B cell (primary cell): ENCODE measurements around the gene NPR3. TPM values are rescaled to one million over a fixed set of nuclear protein-coding genes. Genes with fewer than 3 reads are reported as not detected.

ENCODE experiments used
- ATAC-seq: fragments of 200-7000 bp; cut with Tn5 transposase; one replicate; pipeline ENCODE4 v1.10.0; 2021; ENCODE audit warnings: low read depth, mild to moderate bottlenecking, moderate number of reproducible peaks, moderate library complexity
- CTCF ChIA-PET: fragments of 350-600 bp; sonication (Branson Sonifier 250); formaldehyde crosslinking; loops from one replicate; lab custom pipeline; 2021; ENCODE audit warnings: antibody characterized with exemption, inconsistent platforms; lab: Charles Lee
- POLR2A ChIA-PET: fragments of 350-600 bp; sonication (Branson Sonifier 250); formaldehyde crosslinking; loops from one replicate; lab custom pipeline; 2021; ENCODE audit warnings: antibody characterized with exemption; lab: Charles Lee
- DNase-seq: peaks from one replicate; pipeline ENCODE4 v3.0.0; 2013
- H2AFZ ChIP-seq: 2 replicates; pipeline ENCODE4 v1.6.1; 2012; ENCODE audit warnings: mild to moderate bottlenecking, low read depth, low read length; ENCODE audit not compliant: insufficient read depth, poor library complexity, severe bottlenecking
- H3K27ac ChIP-seq, 2 donors: 1 replicate in 1 of 2; 2 replicates in 1 of 2; pipeline ENCODE4 v1.5.1; 2012 to 2013; ENCODE audit warnings: low read length in 2 of 2, mild to moderate bottlenecking in 2 of 2, moderate library complexity in 1 of 2
- H3K27me3 ChIP-seq, 4 experiments: fragments of 200-600 bp in 1 of 4; sonication (generic) in 1 of 4; replicated peaks in 1 of 4; 1 replicate in 2 of 4; 2 replicates in 2 of 4; pipeline versions ENCODE4 v1.6.1 to v1.7.0; 2013 to 2016; ENCODE audit warnings: low read length in 3 of 4, mild to moderate bottlenecking in 2 of 4, mixed read lengths in 1 of 4, moderate library complexity in 1 of 4; ENCODE audit not compliant: insufficient read depth in 4 of 4, control insufficient read depth in 3 of 4; ENCODE audit errors: control extremely low read depth in 1 of 4
- H3K36me3 ChIP-seq, 2 experiments: replicated peaks in 1 of 2; 1 replicate in 1 of 2; 2 replicates in 1 of 2; pipeline versions ENCODE4 v1.6.1 to v1.7.1; 2013; ENCODE audit warnings: low read length in 1 of 2; ENCODE audit not compliant: insufficient read depth in 2 of 2, control insufficient read depth in 1 of 2; ENCODE audit errors: control extremely low read depth in 1 of 2, extremely low read depth in 1 of 2
- H3K4me1 ChIP-seq, 2 donors: fragments of 200-600 bp in 1 of 2; sonication (generic) in 1 of 2; 1 replicate in 1 of 2; 2 replicates in 1 of 2; pipeline versions ENCODE4 v1.5.1 to v1.6.1; 2013 to 2017; ENCODE audit warnings: low read length in 2 of 2; ENCODE audit not compliant: control insufficient read depth in 2 of 2, insufficient read depth in 2 of 2
- H3K4me2 ChIP-seq: replicated peaks from 2 replicates; pipeline ENCODE3; 2012; ENCODE audit warnings: mild to moderate bottlenecking, low read depth, low read length; ENCODE audit not compliant: poor library complexity, severe bottlenecking
- H3K4me3 ChIP-seq, 5 experiments: fragments of 200-600 bp in 1 of 5; sonication (generic) in 1 of 5; 1 replicate in 3 of 5; 2 replicates in 2 of 5; pipeline versions ENCODE4 v1.5.1 to v1.7.0; 2011 to 2016; ENCODE audit warnings: low read length in 4 of 5, mild to moderate bottlenecking in 4 of 5, low read depth in 2 of 5, control low read depth in 1 of 5, moderate library complexity in 1 of 5; ENCODE audit not compliant: insufficient read depth in 1 of 5; ENCODE audit errors: control extremely low read depth in 1 of 5, extremely low read depth in 1 of 5
- H3K79me2 ChIP-seq: fragments of 200-600 bp; sonication (generic); one replicate; pipeline ENCODE4 v1.6.0; 2016; ENCODE audit warnings: low read length; ENCODE audit not compliant: control insufficient read depth, insufficient read depth
- H3K9ac ChIP-seq: fragments of 200-600 bp; sonication (generic); 2 replicates; pipeline ENCODE4 v1.6.1; 2017; ENCODE audit warnings: mild to moderate bottlenecking, low read length, moderate library complexity
- H3K9me3 ChIP-seq, 3 donors: one replicate each; pipeline versions ENCODE4 v1.6.1 to v1.7.1; 2013; ENCODE audit warnings: low read length in 2 of 3; ENCODE audit not compliant: control insufficient read depth in 2 of 3, insufficient read depth in 1 of 3; ENCODE audit errors: control extremely low read depth in 1 of 3
- H4K20me1 ChIP-seq: 2 replicates; pipeline ENCODE4 v1.6.0; 2012; ENCODE audit warnings: mild to moderate bottlenecking, low read length; ENCODE audit not compliant: insufficient read depth, control insufficient read depth, poor library complexity, severe bottlenecking
- H3K27ac Mint-ChIP-seq: one replicate; pipeline ENCODE4 v1.8.0; 2021; ENCODE audit warnings: mixed read lengths
- H3K27me3 Mint-ChIP-seq: one replicate; pipeline ENCODE4 v1.8.0; 2021; ENCODE audit warnings: mixed read lengths
- H3K4me1 Mint-ChIP-seq: one replicate; pipeline ENCODE4 v1.8.0; 2021; ENCODE audit warnings: mixed read lengths
- H3K4me3 Mint-ChIP-seq: one replicate; pipeline ENCODE4 v1.8.0; 2021; ENCODE audit warnings: mixed read lengths
- H3K9me3 Mint-ChIP-seq: one replicate; pipeline ENCODE4 v1.8.0; 2022; ENCODE audit warnings: mixed read lengths; ENCODE audit not compliant: insufficient read depth
- CTCF ChIP-seq: fragments of 200-600 bp; IDR thresholded peaks from one replicate; pipeline ENCODE4 v1.8.0; 2022; ENCODE audit warnings: antibody characterized with exemption, mild to moderate bottlenecking
- EZH2 ChIP-seq: IDR thresholded peaks from 2 replicates; pipeline ENCODE4 v1.6.1; 2012; ENCODE audit warnings: borderline replicate concordance, low read depth, mild to moderate bottlenecking, moderate library complexity, low read length; ENCODE audit not compliant: insufficient read depth, poor library complexity, severe bottlenecking
- WGBS: methylation state at CpG from one replicate; pipeline ENCODE4 v1.1.5; 2013; ENCODE audit warnings: missing lambda C conversion rate; ENCODE audit not compliant: insufficient coverage; 5-methylcytosine and 5-hydroxymethylcytosine counted together
- intact Hi-C: fragments of 100-400 bp; cut with micrococcal nuclease; formaldehyde crosslinking; loops from one replicate; pipeline ENCODE4 v1.10.0; 2022
- polyA plus RNA-seq: library from polyadenylated mRNA; depleted of rRNA; stranded (reverse); fragments of >200 nt; gene quantifications from 2 replicates; pipeline ENCODE4 v1.2.3, GENCODE V29; 2012
- total RNA-seq, 2 donors: library from RNA; stranded (reverse); fragments of 120-200 nt in 1 of 2; gene quantifications; 1 replicate in 1 of 2; 2 replicates in 1 of 2; pipeline versions ENCODE4 v1.2.3 to v1.2.4, GENCODE V29; 2013 to 2022

The NPR3 gene
- total and polyA plus RNA-seq, 2 donors (not counting 1 experiment from before 2014, with no cell fraction given): not detected

- CTCF ChIA-PET: no interaction called here
- Mint-ChIP-seq H3K9me3 (no peaks in the 10 kb centered on the region), H3K27me3 (peaks cover 18% of the 10 kb centered on the region), H3K4me1 (no peaks in the 10 kb centered on the region), H3K4me3 (no peak overlapping the region), H3K27ac (no peak overlapping the region)
- POLR2A ChIA-PET: no interaction called here
- Histone ChIP-seq H3K4me2 (no peak overlapping the region), H3K27me3 (peaks cover 0 to 3% (median 0%) of the 10 kb centered on the region in 4 experiments), H3K9ac (no peak overlapping the region), H3K36me3 (no peaks in the 10 kb centered on the region), H3K27ac (no peak overlapping the region), H4K20me1 (no peaks in the 10 kb centered on the region), H3K4me3 (no peak overlapping the region), H3K79me2 (no peaks in the 10 kb centered on the region), H3K9me3 (no peaks in the 10 kb centered on the region), H2AFZ (no peak overlapping the region), H3K4me1 (no peaks in the 10 kb centered on the region)
- intact Hi-C loops: no loop called here
- TF ChIP-seq CTCF (no peak), EZH2 (no peak)
- ATAC-seq: no peak
- WGBS: 61% methylated on average over 4 of the region's 5 CpGs
- DNase-seq: no peak
Observed at GRCh38 chr5:32735512-32735911, 24.4 kb downstream of the NPR3 start.

GRCh38 chr5:32736842-32737241 is 25.7 kb downstream of the NPR3 start:
- TF ChIP-seq CTCF: no peak
- ChIA-PET CTCF (no interaction called here), POLR2A (no interaction called here)
- Histone ChIP-seq H3K9me3 (no peaks in the 10 kb centered on the region), H3K79me2 (no peaks in the 10 kb centered on the region), H2AFZ (no peak overlapping the region), H4K20me1 (no peaks in the 10 kb centered on the region), H3K4me2 (no peak overlapping the region), H3K4me1 (no peaks in the 10 kb centered on the region), H3K9ac (no peak overlapping the region), H3K27me3 (peaks cover 0 to 3% (median 0%) of the 10 kb centered on the region in 4 experiments), H3K36me3 (no peaks in the 10 kb centered on the region), H3K4me3 (no peak overlapping the region), H3K27ac (no peak overlapping the region)
- Mint-ChIP-seq H3K27ac (no peak overlapping the region), H3K9me3 (no peaks in the 10 kb centered on the region), H3K27me3 (peaks cover 18% of the 10 kb centered on the region), H3K4me3 (no peak overlapping the region), H3K4me1 (no peaks in the 10 kb centered on the region)
- WGBS: 38% methylated on average over 3 of the region's 3 CpGs
- ATAC-seq: no peak
- no peak for DNase-seq
- intact Hi-C loops: no loop called here
